NCI-H524 (cell line): ENCODE results near the gene DGCR6L.
"Not testable (repeated sequence)": the region's sequence is repeated elsewhere in the genome, so short reads cannot be mapped to it uniquely, and the experiment has no call there.

Experiments used
- DNase-seq, 2 experiments: peaks; one replicate each; lab custom pipeline; 2025; lab: John Stamatoyannopoulos, UW

DGCR6L gene

GRCh38 chr22:20291604-20292063 lies 28.2 kb downstream of the DGCR6L start:
- DNase-seq: no peak

GRCh38 chr22:20291249-20291586 lies 28.6 kb downstream of the DGCR6L start:
- DNase-seq: no peak

GRCh38 chr22:20290578-20291248 lies 29.1 kb downstream of the DGCR6L start:
- no peak for DNase-seq

DNA sequence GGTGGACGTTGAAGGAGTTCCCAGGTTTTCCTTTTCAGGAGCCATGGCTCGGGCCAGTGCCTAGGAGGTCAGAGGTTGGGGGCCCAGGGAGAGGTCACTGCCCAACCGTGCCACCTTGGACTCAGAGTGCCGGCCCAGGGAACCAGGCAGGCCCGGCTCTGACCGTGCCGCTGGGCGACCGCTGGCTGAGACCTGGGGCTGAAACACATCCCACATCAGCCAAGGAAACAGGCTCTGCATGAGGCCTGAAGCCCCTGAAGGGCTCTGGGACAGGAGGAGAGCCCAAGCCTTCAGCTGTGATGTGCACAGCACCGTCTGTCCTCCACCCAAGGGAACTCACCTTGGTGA lies 29.8 kb downstream of the DGCR6L start:
- no peak for DNase-seq

DNA sequence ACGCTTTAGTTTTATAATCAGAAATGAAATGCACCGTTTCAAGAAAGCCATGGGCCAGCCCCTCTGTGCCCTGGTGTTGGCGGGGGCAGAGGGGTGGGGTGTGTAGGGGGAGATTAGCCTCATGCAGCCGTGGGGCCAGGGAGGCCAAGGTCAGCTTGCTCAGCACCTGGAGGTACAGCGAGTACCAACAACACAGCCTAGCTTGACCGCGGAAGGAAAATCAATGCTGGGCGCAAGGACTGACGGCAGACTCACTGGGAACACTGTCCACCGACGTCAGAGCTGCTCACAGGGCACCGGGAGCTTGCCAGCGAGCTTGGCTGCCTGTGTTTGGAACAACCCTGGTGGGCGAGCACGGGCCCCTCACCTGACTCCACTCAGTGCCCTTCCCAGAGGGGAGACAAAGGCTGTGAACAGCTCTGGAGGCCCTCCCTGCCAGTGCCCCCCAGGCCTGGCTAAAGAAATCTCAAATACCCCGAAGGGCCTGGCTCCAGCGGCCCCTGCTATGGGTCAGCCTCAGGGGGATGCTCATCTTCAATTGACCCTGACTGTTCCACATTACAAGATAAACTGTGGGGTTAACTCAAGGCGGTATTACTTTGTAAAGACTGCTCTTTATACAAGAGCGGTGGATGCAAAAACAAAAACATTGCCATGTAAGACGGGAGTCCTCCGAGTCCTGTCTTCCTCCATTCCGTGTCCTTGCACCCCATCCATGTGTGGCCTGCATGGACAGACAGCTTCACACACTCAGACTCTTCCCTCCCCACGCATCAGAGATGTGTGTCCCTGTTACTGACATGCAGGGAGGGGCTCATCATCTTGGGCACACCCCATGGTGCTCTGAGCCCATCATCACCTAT lies 30.4 kb downstream of the DGCR6L start:
- not testable (repeated sequence) for DNase-seq

DNA sequence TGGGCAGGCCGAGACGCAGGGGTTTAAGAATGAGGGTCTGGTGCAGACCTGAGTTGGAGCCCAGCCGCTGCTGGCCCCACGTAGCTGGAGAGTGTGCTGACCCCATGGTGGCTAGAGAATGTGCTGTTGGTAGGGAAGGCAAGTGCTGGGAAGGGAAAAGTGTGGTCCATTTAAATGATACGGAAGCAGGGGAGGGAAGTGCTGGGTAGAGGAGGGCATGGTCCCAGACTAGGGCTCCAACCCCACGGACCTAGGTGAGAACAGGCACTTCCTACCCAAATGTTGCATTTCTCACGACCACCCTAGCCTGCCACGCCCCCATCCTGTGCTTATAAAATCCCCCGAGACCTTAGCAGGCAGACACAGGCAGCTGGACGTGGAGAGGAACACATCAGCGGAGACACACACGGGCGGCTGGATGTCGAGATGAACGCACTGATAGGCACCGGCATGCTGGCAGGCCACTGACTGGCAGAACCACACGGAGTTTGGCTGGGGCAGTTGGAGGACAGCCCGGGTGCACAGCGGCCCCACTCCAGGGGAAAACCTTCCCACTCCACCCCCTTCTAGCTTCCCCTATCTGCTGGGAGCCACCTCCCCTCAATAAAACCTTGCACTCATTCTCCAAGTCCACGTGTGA lies 33.0 kb downstream of the DGCR6L start:
- not testable (repeated sequence) for DNase-seq

DNA sequence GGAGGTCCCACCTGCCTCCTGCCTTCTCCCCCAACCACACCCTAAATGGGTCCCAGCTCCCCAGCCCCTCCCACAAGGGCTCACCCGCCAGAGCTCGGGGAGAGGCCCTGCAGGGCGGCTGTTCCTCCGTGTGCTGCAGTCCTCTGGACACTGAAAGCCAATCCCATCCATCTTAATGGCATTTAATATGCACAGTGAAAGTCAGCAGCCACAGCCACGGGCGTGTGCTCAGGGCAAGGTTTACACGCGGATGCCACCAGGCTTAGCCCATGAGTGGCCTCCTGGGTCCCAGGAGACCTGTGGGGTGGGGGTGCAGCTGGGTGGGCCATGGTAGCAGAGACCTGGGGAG lies 33.6 kb downstream of the DGCR6L start:
- not testable (repeated sequence) for DNase-seq

- DNase-seq: peak in 1 of 2 experiments; percentile 63
Observed at GRCh38 chr22:20285473-20286311, 34.2 kb downstream of the DGCR6L start.

DNA sequence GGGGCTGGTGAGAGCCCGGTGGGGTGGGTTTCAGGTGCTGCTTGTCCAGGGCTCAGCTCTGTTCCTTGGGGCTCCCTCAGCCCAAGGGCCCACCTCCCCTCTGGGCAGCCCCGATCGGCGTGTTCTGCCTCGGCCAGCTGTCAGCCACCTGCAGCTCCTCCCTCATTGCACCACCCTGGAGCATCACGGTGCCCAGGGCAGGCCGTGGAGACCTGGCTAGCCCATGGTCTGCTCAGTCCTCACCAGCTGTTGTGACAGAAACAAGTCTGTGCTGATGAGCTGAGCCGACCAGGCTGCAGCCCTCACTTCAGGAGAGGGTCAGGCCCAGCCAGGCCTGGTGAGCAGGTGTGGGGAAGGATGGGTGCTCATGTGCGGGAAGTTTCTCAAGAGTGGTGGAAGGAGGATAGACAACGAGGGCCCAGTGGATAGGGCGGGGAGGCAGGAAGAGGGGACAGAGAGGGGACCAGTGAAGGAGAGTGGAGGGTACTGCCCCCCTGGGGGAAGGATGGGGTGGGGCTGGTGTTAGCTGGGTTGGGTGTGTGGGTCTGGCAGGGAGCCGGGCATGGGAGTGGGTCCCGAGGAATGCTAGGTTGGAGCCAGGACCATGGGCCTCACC lies 35.3 kb downstream of the DGCR6L start:
- DNase-seq: peak in 1 of 2 experiments; percentile 52

- no peak for DNase-seq
Observed at GRCh38 chr22:20283674-20284066, 36.2 kb downstream of the DGCR6L start.

DNA sequence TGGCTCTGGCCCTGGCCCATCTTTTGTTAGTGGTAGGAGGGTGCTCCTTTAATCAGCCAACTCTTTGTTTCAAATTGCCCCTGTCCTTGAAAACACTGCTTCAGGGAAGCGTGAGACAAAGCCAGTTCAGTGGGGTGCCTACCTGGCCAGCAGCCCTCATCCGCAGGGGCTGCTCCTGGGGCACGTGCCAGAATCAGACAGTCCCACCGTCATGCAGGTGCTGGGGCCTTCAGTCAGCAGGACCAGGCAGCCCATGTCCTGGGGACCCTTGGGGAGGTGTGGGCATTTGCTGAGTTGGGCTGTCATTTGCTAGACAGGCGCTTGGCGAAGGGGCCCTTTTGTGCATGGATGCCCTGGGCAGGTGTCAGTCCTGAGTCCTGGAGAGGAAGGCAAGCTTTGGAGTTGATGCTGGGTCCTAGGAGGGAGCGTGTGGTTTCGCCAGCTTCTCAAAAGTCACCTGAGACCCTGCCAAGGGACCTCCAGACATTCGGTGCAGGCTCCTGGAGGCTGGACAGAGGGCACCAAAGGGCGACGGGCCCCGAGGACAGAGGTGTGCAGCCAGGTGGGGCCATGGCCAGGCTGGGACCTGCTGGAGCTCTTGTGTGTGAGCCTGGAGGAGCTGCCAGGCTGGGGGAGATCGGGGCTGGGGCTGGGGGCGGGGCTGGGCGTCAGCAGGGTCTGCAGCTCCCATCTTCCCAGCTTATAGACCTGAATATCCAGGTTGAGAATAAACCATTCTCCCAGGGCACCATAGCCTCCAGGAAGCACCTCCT lies 36.8 kb downstream of the DGCR6L start:
- no peak for DNase-seq

DNA sequence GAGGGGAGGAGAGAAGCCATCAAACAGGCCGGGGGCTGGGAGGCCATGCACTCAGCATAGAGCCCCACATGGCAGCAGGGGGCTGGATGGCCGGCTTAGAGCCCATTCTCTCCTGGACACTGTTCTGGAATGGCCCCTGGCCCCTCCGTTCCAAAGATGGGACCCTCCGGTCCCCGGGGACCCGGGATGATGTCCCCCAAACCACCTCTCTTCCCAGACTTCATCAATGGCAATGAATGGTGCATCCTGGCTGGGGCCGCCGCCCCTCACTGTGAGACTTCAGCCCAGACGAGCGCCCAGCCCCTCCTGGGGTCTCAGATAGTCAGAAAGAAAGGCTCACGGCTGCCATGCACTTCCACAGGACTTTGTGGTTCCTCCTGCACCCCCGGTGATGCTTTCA lies 38.0 kb downstream of the DGCR6L start:
- no peak for DNase-seq

GRCh38 chr22:20281473-20281872 lies 38.4 kb downstream of the DGCR6L start:
- not testable (repeated sequence) for DNase-seq

- DNase-seq: no peak
Observed at GRCh38 chr22:20280866-20281265, 39.0 kb downstream of the DGCR6L start.

- not testable (repeated sequence) for DNase-seq
Observed at GRCh38 chr22:20280163-20280562, 39.7 kb downstream of the DGCR6L start.

GRCh38 chr22:20279662-20280134 lies 40.2 kb downstream of the DGCR6L start:
- no peak for DNase-seq

- not testable (repeated sequence) for DNase-seq
Observed at GRCh38 chr22:20278726-20279490, 41.0 kb downstream of the DGCR6L start.

- DNase-seq: not testable (repeated sequence)
Observed at GRCh38 chr22:20277936-20278635, 41.8 kb downstream of the DGCR6L start.

DNA sequence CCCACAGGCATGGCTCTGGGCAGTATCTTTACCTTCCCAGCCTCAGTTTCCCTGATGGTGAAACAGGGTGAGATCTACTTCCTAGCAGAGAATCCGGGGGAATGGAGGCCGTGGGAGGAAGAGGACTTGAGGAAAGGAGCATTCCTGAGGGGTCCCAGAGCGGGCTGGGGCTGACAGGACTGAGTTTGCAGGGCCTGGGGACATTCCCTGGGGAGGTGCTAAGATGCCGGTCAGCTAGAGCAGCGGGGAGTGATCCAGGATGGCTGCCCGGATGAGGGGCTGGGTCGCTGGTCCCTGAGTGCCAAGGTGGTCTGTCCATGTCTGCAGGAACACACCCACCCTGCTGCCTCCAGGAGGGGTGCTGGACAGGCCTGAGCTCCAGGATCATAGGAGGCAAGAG lies 43.4 kb downstream of the DGCR6L start:
- no peak for DNase-seq
